ENCODE results near the gene PMPCA. TPM values are rescaled to one million over a fixed set of nuclear protein-coding genes. Genes with fewer than 3 reads are reported as not detected.

Gene PMPCA
- total RNA-seq, 1 donor from 2014 or later: 50.7 TPM

- no peak for DNase-seq (ENCODE audit: low read depth)
- H3K4me3 ChIP-seq (ENCODE audit: low read depth, low read length): no peak overlapping the region
- no peak for TF ChIP-seq CTCF (conservative IDR thresholded peaks at IDR 0.05; ENCODE audit: low read depth, low read length)
Observed at GRCh38 chr9:136416427-136416826, 6.0 kb downstream of the PMPCA start.

GRCh38 chr9:136416914-136417313 lies 6.5 kb downstream of the PMPCA start:
- no peak for TF ChIP-seq CTCF (conservative IDR thresholded peaks at IDR 0.05; ENCODE audit: low read depth, low read length)
- H3K4me3 ChIP-seq (ENCODE audit: low read depth, low read length): no peak overlapping the region
- no peak for DNase-seq (ENCODE audit: low read depth)

GRCh38 chr9:136418182-136419091 lies 8.0 kb downstream of the PMPCA start:
- TF ChIP-seq CTCF (conservative IDR thresholded peaks at IDR 0.05; ENCODE audit: low read depth, low read length): no peak
- DNase-seq (ENCODE audit: low read depth): no peak
- no peak overlapping the region for H3K4me3 ChIP-seq (ENCODE audit: low read depth, low read length)

- DNase-seq (ENCODE audit: low read depth): no peak
- H3K4me3 ChIP-seq (ENCODE audit: low read depth, low read length): no peak overlapping the region
- no peak for TF ChIP-seq CTCF (conservative IDR thresholded peaks at IDR 0.05; ENCODE audit: low read depth, low read length)
Observed at GRCh38 chr9:136419092-136419420, 8.6 kb downstream of the PMPCA start.

- no peak overlapping the region for H3K4me3 ChIP-seq (ENCODE audit: low read depth, low read length)
- no peak for TF ChIP-seq CTCF (conservative IDR thresholded peaks at IDR 0.05; ENCODE audit: low read depth, low read length)
- no peak for DNase-seq (ENCODE audit: low read depth)
Observed at GRCh38 chr9:136421791-136422190, 11.3 kb downstream of the PMPCA start.

- no peak overlapping the region for H3K4me3 ChIP-seq (ENCODE audit: low read depth, low read length)
- TF ChIP-seq CTCF (conservative IDR thresholded peaks at IDR 0.05; ENCODE audit: low read depth, low read length): no peak
- no peak for DNase-seq (ENCODE audit: low read depth)
Observed at GRCh38 chr9:136422876-136423275, 12.4 kb downstream of the PMPCA start.
